K562 (cell line): ENCODE measurements around the gene TESMIN. TPM values are rescaled to one million over a fixed set of nuclear protein-coding genes. Genes with fewer than 3 reads are reported as not detected.
A peak's percentile ranks its signal among the peaks of the same experiment; 100 is the strongest.

ENCODE experiments used
- ATAC-seq: fragments of 200-7000 bp; cut with Tn5 transposase; 3 replicates; pipeline ENCODE4 v1.9.1; 2020; ENCODE audit warnings: moderate library complexity
- BruUV-seq: library from RNA; stranded (reverse); fragments of 400-500 nt; replicated peaks from 2 replicates; lab custom pipeline; 2021; lab: Mats Ljungman, UMichigan
- CTCF ChIA-PET: fragments of 300-600 bp; formaldehyde crosslinking; extraction: SDS; loops from one replicate; lab custom pipeline; 2021; ENCODE audit warnings: low intra/inter-chr PET ratio; lab: Yijun Ruan, JAX
- POLR2A ChIA-PET: fragments of 300-600, 350-650 bp; sonication (Branson Sonifier 250); formaldehyde crosslinking; extraction: SDS; loops from one replicate; lab custom pipeline; 2021; ENCODE audit warnings: antibody characterized with exemption, inconsistent platforms; lab: Yijun Ruan, JAX
- DNase-seq, 4 experiments: peaks; one replicate each; pipeline versions ENCODE4 v3.0.0 to v3.0.0-alpha.2; 2011 to 2018; ENCODE audit warnings: low spot score in 3 of 4, mixed read lengths in 3 of 4; ENCODE audit errors: extremely low read depth in 1 of 4
- FAIRE-seq: peaks from 2 replicates; lab custom pipeline; 2011; peaks lifted over from hg19 to GRCh38; lab: Jason Lieb, UNC
- H2AFZ ChIP-seq: 2 replicates; pipeline ENCODE4 v1.6.0; 2011; ENCODE audit warnings: low read depth, low read length, control low read depth, inconsistent platforms
- H3K27ac ChIP-seq: fragments of 200-600 bp; 3 replicates; pipeline ENCODE4 v1.8.0; 2011; ENCODE audit warnings: low read depth, mild to moderate bottlenecking, control low read depth, inconsistent platforms, low read length, moderate library complexity, mixed read lengths; ENCODE audit errors: extremely low read depth
- H3K27me3 ChIP-seq, 2 experiments: fragments of 300-600 bp in 1 of 2; 2 replicates in 1 of 2; 3 replicates in 1 of 2; pipeline versions ENCODE4 v1.6.0 to v1.8.0; 2011; ENCODE audit warnings: inconsistent platforms in 2 of 2, low read length in 2 of 2, mild to moderate bottlenecking in 1 of 2, mixed read lengths in 1 of 2, moderate library complexity in 1 of 2; ENCODE audit not compliant: control insufficient read depth in 2 of 2, insufficient read depth in 2 of 2
- H3K36me3 ChIP-seq: fragments of 300-600 bp; 3 replicates; pipeline ENCODE4 v1.8.0; 2011; ENCODE audit warnings: mild to moderate bottlenecking, low read length, inconsistent platforms; ENCODE audit not compliant: control insufficient read depth, insufficient read depth
- H3K4me1 ChIP-seq, 2 experiments: fragments of 200-600 bp in 1 of 2; replicated peaks in 1 of 2; 2 replicates in 1 of 2; 3 replicates in 1 of 2; pipeline versions ENCODE4 v1.5.1 to v1.8.0; 2011; ENCODE audit warnings: inconsistent platforms in 2 of 2, low read length in 2 of 2, mild to moderate bottlenecking in 1 of 2, mixed read lengths in 1 of 2, moderate library complexity in 1 of 2; ENCODE audit not compliant: control insufficient read depth in 2 of 2, insufficient read depth in 2 of 2
- H3K4me2 ChIP-seq: 2 replicates; pipeline ENCODE4 v1.6.1; 2011; ENCODE audit warnings: low read length, control low read depth, inconsistent platforms, mixed read lengths; ENCODE audit not compliant: insufficient read depth
- H3K4me3 ChIP-seq: fragments of 200-600 bp; sonication (generic), shearing (Covaris generic); 2 replicates; pipeline ENCODE4 v1.5.1; 2016; ENCODE audit warnings: control low read depth, inconsistent platforms
- H3K79me2 ChIP-seq: fragments of 200-600 bp; 3 replicates; pipeline ENCODE4 v1.8.0; 2011; ENCODE audit warnings: low read length, inconsistent platforms; ENCODE audit not compliant: control insufficient read depth, insufficient read depth
- H3K9ac ChIP-seq, 2 experiments: 2 replicates each; pipeline versions ENCODE4 v1.6.0 to v1.6.1; 2011; ENCODE audit warnings: low read depth in 2 of 2, low read length in 2 of 2, control low read depth in 1 of 2, inconsistent platforms in 1 of 2, mild to moderate bottlenecking in 1 of 2, mixed read lengths in 1 of 2; ENCODE audit not compliant: insufficient read depth in 1 of 2
- H3K9me1 ChIP-seq: one replicate; pipeline ENCODE4 v1.6.0; 2011; ENCODE audit warnings: inconsistent platforms, mild to moderate bottlenecking, low read length, moderate library complexity; ENCODE audit not compliant: control insufficient read depth, insufficient read depth
- H3K9me3 ChIP-seq: replicated peaks from 2 replicates; pipeline ENCODE4 v1.5.1; 2011; ENCODE audit warnings: low read depth, low read length, inconsistent platforms; ENCODE audit not compliant: control insufficient read depth, insufficient read depth
- H4K20me1 ChIP-seq: replicated peaks from 2 replicates; pipeline ENCODE4 v1.6.1; 2011; ENCODE audit warnings: low read length, inconsistent platforms, mixed read lengths; ENCODE audit not compliant: control insufficient read depth, insufficient read depth
- CC2D1A ChIP-seq: fragments of 450-650 bp; IDR thresholded peaks from 2 replicates; pipeline ENCODE4 v1.6.1; 2017; ENCODE audit warnings: mild to moderate bottlenecking
- CREM ChIP-seq: IDR thresholded peaks from 2 replicates; pipeline ENCODE4 v1.6.1; 2014; ENCODE audit warnings: antibody characterized with exemption, low read depth
- HNRNPL ChIP-seq: fragments of 200-400 bp; formaldehyde crosslinking; IDR thresholded peaks from 2 replicates; pipeline ENCODE4 v1.6.1; 2017; ENCODE audit warnings: low read depth, mild to moderate bottlenecking, low read length
- MTA1 ChIP-seq: fragments of 450-650 bp; IDR thresholded peaks from 2 replicates; pipeline ENCODE4 v1.6.1; 2017; ENCODE audit warnings: borderline replicate concordance
- NFIC ChIP-seq: fragments of 450-650 bp; IDR thresholded peaks from 2 replicates; pipeline ENCODE4 v1.6.1; 2017; ENCODE audit warnings: mild to moderate bottlenecking, inconsistent platforms
- RAD21 ChIP-seq, 2 experiments: fragments of 250-450 bp in 1 of 2; fragments of 450-650 bp in 1 of 2; sonication (Bioruptor Pico) in 1 of 2; formaldehyde crosslinking in 1 of 2; IDR thresholded peaks in 1 of 2; conservative IDR thresholded peaks in 1 of 2; 2 replicates each; pipeline versions ENCODE4 v1.4.0 to v1.8.0; 2020 to 2022; ENCODE audit warnings: mild to moderate bottlenecking in 2 of 2, moderate library complexity in 1 of 2
- SNRNP70 ChIP-seq: fragments of 200-400 bp; formaldehyde crosslinking; optimal IDR thresholded peaks from 2 replicates; pipeline ENCODE3; 2017; ENCODE audit warnings: low read depth, low read length
- ZNF324 ChIP-seq: fragments of 250-450 bp; sonication (Bioruptor Pico); IDR thresholded peaks from 2 replicates; pipeline ENCODE4 v1.4.0; 2020; ENCODE audit warnings: mild to moderate bottlenecking
- ZNF41 ChIP-seq: fragments of 250-450 bp; sonication (Bioruptor Pico); conservative IDR thresholded peaks from 2 replicates; pipeline ENCODE4 v1.4.0; 2020; ENCODE audit warnings: mild to moderate bottlenecking
- WGBS: fragments of 100-300 bp; shearing (Covaris generic); methylation state at CpG from one replicate; pipeline ENCODE4 v1.1.6; 2016; ENCODE audit warnings: low coverage, mixed read lengths; ENCODE audit not compliant: insufficient coverage; ENCODE audit errors: missing lambda C conversion rate; 5-methylcytosine and 5-hydroxymethylcytosine counted together
- in situ Hi-C: fragments of 300-500 bp; cut with MboI; formaldehyde crosslinking; loops from 4 replicates; pipeline ENCODE4 v1.15.0; 2018; ENCODE audit warnings: inconsistent platforms, mixed read lengths
- intact Hi-C: fragments of 100-400 bp; cut with micrococcal nuclease; formaldehyde crosslinking; loops from 2 replicates; pipeline ENCODE4 v1.14.2; 2022
- polyA plus RNA-seq, 8 experiments: library from polyadenylated mRNA; depleted of rRNA in 4 of 8; stranded (reverse) in 5 of 8; unstranded in 3 of 8; fragments of >200 nt; fragmentation: Nextera tagmentation in 2 of 8; fragmentation: Illumina TruSeq in 1 of 8; extraction: Ambion mirVana in 2 of 8; extraction: Trizol in 1 of 8; gene quantifications; 2 replicates each; pipeline versions ENCODE4 v1.2.1 to v1.2.3, GENCODE V29; 2011 to 2014; ENCODE audit warnings: inconsistent platforms in 1 of 8, missing spikeins in 1 of 8
- total RNA-seq, 7 experiments: library from RNA; depleted of rRNA in 6 of 7; stranded (reverse); fragments of >200 nt in 6 of 7; fragmentation: Illumina TruSeq in 2 of 7; extraction: Trizol in 2 of 7; gene quantifications; 2 replicates each; pipeline versions ENCODE4 v1.2.1 to v1.2.3, GENCODE V29; 2011 to 2021; ENCODE audit warnings: low replicate concordance in 1 of 7
- TF ChIP-seq, protein P1 (sequence below): fragments of 450-650 bp; formaldehyde crosslinking; IDR thresholded peaks from 2 replicates; pipeline ENCODE4 v1.4.0; 2020; ENCODE audit warnings: mild to moderate bottlenecking
- TF ChIP-seq, protein P2 (sequence below), 2 experiments: IDR thresholded peaks; 2 replicates each; pipeline ENCODE4 v1.6.1; 2011; ENCODE audit warnings: borderline replicate concordance in 1 of 2, control low read depth in 1 of 2, low read depth in 1 of 2, low read length in 1 of 2, mild to moderate bottlenecking in 1 of 2, mixed read lengths in 1 of 2, moderate library complexity in 1 of 2; ENCODE audit not compliant: insufficient read depth in 1 of 2, insufficient read length in 1 of 2, poor library complexity in 1 of 2, severe bottlenecking in 1 of 2; ENCODE audit errors: extremely low read depth in 1 of 2

The TESMIN gene
- total and polyA plus RNA-seq, 9 of the 15 experiments (the other 6 are each of a cell fraction or from before 2014, with no cell fraction given): 8.9 to 50.5 (median 15.0) TPM

GRCh38 chr11:68683536-68684384, 67.6 kb downstream of the TESMIN start:
- no peaks in the 10 kb centered on the region; the same call in 1 of the 2 replicates for H4K20me1 ChIP-seq
- no TSS peak for BruUV-seq
- H3K9me3 ChIP-seq: no peaks in the 10 kb centered on the region
- ATAC-seq: no peak
- H3K9ac ChIP-seq: peak overlapping the region; percentile 84 to 96
- H3K4me3 ChIP-seq: peak overlapping the region; percentile 79
- in situ Hi-C loops: loop anchor here (25.0 kb wide), 1 partner anchor 1146 kb away; no protein-coding TSS in a partner anchor
- TF ChIP-seq MTA1: 0 out of 2 replicates have a peak, but pooled peaks have one; percentile 18
- TF ChIP-seq NFIC: peak; percentile 30; the same call in 1 of the 2 replicates
- TF ChIP-seq CREM: no peak
- no peaks in the 10 kb centered on the region for H3K9me1 ChIP-seq
- peaks cover 4 to 34% of the 10 kb centered on the region in 2 experiments; a peak in 3 of 5 replicates for H3K4me1 ChIP-seq
- peak overlapping the region; percentile 67; the same call in 1 of the 3 replicates for H3K27ac ChIP-seq
- intact Hi-C loops: no loop called here
- FAIRE-seq: no peak
- H3K79me2 ChIP-seq: peaks cover 10% of the 10 kb centered on the region
- peaks cover 33% of the 10 kb centered on the region for H3K36me3 ChIP-seq
- WGBS: 75% methylated on average over 26 of the region's 37 CpGs
- DNase-seq: peak in 1 of 4 experiments; percentile 6
- H3K4me2 ChIP-seq: peak overlapping the region; percentile 72; the same call in 1 of the 2 replicates
- H2AFZ ChIP-seq: peak overlapping the region; percentile 95
- POLR2A ChIA-PET: interaction anchor here (0.5 to 1.5 kb wide), 13 partner anchors 9 to 1477 kb away, joined by 3 to 8 read pairs (median 3); no protein-coding TSS in a partner anchor
- H3K27me3 ChIP-seq: no peaks in the 10 kb centered on the region
- CTCF ChIA-PET: no interaction called here

DNA sequence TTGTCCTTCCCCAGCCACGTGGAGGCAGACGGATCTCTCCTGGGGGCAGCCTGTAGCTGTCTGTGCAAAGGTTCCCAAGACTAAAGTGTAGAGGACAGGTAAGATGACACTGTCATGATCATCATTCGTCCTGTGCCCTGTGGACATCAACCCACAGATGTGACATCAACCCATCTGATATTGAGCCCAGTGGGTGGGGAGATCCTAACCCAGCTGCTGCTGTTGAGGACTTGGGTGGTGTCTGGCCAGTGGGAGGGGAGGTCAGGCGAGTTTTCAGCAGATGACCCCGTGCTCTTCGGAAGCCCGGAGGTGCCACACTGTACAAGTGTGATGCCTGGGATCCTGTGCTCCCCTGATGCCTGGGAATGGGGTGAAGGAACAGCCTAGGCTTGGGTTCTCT, 68.2 kb downstream of the TESMIN start:
- Histone ChIP-seq H3K9ac (peak overlapping the region in 1 of 2 experiments; percentile 75; a peak in 1 of 4 replicates), H3K4me2 (no peak overlapping the region), H3K79me2 (peaks cover 10% of the 10 kb centered on the region), H3K9me3 (no peaks in the 10 kb centered on the region), H3K9me1 (no peaks in the 10 kb centered on the region), H3K27ac (no peak overlapping the region), H2AFZ (peak overlapping the region; percentile 95), H3K27me3 (no peaks in the 10 kb centered on the region), H3K4me1 (peaks cover 4 to 36% of the 10 kb centered on the region in 2 experiments; a peak in 3 of 5 replicates), H3K4me3 (no peak overlapping the region), H4K20me1 (no peaks in the 10 kb centered on the region; the same call in 1 of the 2 replicates), H3K36me3 (peaks cover 28% of the 10 kb centered on the region; the same call in 2 of the 3 replicates)
- no TSS peak for BruUV-seq
- in situ Hi-C loops: loop anchor here (25.0 kb wide), 1 partner anchor 1146 kb away; no protein-coding TSS in a partner anchor
- intact Hi-C loops: no loop called here
- FAIRE-seq (peak; percentile 61), DNase-seq (peak in 1 of 4 experiments; percentile 8), ATAC-seq (no peak)
- POLR2A ChIA-PET: interaction anchor here (0.5 to 1.2 kb wide), 5 partner anchors 9 to 617 kb away, joined by 3 to 4 read pairs (median 3); no protein-coding TSS in a partner anchor
- CTCF ChIA-PET: no interaction called here
- 57% methylated on average over 7 of the region's 7 CpGs for WGBS
- TF ChIP-seq SNRNP70: no peak
- TF ChIP-seq CC2D1A: no peak
- no peak for TF ChIP-seq ZNF324
- no peak for TF ChIP-seq HNRNPL
- TF ChIP-seq ZNF41 (CRISPR knock-in tag): no peak
- TF ChIP-seq, protein P1, sequence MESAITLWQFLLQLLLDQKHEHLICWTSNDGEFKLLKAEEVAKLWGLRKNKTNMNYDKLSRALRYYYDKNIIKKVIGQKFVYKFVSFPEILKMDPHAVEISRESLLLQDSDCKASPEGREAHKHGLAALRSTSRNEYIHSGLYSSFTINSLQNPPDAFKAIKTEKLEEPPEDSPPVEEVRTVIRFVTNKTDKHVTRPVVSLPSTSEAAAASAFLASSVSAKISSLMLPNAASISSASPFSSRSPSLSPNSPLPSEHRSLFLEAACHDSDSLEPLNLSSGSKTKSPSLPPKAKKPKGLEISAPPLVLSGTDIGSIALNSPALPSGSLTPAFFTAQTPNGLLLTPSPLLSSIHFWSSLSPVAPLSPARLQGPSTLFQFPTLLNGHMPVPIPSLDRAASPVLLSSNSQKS: no peak
- peak in 1 of 2 experiments; percentile 21; a peak in 2 of 4 replicates for TF ChIP-seq RAD21 (CRISPR knock-in tag; conservative IDR thresholded peaks at IDR 0.05 in 1 of 2, IDR thresholded peaks at IDR 0.05 in 1 of 2)
- TF ChIP-seq, protein P2, sequence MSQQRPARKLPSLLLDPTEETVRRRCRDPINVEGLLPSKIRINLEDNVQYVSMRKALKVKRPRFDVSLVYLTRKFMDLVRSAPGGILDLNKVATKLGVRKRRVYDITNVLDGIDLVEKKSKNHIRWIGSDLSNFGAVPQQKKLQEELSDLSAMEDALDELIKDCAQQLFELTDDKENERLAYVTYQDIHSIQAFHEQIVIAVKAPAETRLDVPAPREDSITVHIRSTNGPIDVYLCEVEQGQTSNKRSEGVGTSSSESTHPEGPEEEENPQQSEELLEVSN (IDR thresholded peaks at IDR 0.05; ENCODE audit: borderline replicate concordance in 1 of 2, extremely low read depth in 1 of 2, insufficient read depth in 1 of 2, insufficient read length in 1 of 2, low read depth in 1 of 2, low read length in 1 of 2, poor library complexity in 1 of 2, severe bottlenecking in 1 of 2): peak in 1 of 2 experiments; percentile 13
